ENCODE measurements around the gene ALX4. TPM values are rescaled to one million over a fixed set of nuclear protein-coding genes. Genes with fewer than 3 reads are reported as not detected.

ALX4 gene
- total and polyA plus RNA-seq, 2 donors (not counting 1 experiment from before 2014, with no cell fraction given) = not detected

DNA sequence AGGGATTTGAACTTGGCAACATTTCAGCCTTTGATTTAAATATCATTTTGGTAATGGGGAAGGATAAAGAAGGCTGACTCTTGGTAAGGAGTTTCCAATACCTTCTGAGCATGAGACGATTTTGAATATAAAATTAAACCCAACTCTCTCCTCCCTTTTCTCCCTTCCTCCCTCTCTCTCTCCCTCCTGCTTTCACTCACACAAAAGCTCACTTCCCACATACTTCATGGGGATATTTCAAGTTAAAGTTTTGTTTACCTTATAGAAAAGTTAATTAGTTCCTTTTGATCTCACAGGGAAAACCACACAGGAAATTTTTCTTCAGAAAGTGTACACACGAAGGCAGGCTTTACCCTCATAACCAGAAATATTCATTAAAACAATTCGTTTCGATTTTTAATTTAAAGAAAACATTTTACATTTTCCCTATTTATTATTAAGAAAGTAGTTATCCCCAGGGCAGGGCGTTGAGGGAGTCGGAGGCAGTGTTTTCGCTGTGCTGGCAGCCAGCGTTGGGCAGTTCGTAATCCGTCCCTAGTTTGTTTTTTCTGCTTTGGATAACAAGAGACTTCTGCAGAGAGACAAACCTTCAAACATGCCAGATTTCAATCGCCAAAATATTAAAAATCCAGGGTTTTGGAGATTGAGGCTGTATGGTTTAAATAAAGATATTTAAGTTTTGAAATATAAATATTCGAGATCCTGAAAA is 25.3 kb upstream of the ALX4 start:
- TF ChIP-seq, protein P1, sequence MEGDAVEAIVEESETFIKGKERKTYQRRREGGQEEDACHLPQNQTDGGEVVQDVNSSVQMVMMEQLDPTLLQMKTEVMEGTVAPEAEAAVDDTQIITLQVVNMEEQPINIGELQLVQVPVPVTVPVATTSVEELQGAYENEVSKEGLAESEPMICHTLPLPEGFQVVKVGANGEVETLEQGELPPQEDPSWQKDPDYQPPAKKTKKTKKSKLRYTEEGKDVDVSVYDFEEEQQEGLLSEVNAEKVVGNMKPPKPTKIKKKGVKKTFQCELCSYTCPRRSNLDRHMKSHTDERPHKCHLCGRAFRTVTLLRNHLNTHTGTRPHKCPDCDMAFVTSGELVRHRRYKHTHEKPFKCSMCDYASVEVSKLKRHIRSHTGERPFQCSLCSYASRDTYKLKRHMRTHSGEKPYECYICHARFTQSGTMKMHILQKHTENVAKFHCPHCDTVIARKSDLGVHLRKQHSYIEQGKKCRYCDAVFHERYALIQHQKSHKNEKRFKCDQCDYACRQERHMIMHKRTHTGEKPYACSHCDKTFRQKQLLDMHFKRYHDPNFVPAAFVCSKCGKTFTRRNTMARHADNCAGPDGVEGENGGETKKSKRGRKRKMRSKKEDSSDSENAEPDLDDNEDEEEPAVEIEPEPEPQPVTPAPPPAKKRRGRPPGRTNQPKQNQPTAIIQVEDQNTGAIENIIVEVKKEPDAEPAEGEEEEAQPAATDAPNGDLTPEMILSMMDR (IDR thresholded peaks at IDR 0.05) = no peak
- TF ChIP-seq EZH2 (IDR thresholded peaks at IDR 0.05; ENCODE audit: borderline replicate concordance, insufficient read depth, low read depth, low read length, poor library complexity, severe bottlenecking) = no peak
- ChIA-PET POLR2A (no interaction called here), CTCF (interaction anchor here (1.6 kb wide), 1 partner anchor 10 kb away, joined by 3 read pairs; no protein-coding TSS in a partner anchor)
- ATAC-seq (ENCODE audit: low read depth) (no peak), DNase-seq (no peak)
- Histone ChIP-seq H2AFZ (ENCODE audit: insufficient read depth, low read depth, low read length, poor library complexity, severe bottlenecking) (no peak overlapping the region), H3K9ac (ENCODE audit: low read length) (no peak overlapping the region), H3K27me3 (replicated peaks in 1 of 4; ENCODE audit: control extremely low read depth in 1 of 4, control insufficient read depth in 3 of 4, insufficient read depth in 4 of 4, low read length in 3 of 4) (peaks cover 0 to 48% (median 32%) of the 10 kb centered on the region in 4 experiments), H3K9me3 (ENCODE audit: control extremely low read depth in 1 of 3, control insufficient read depth in 2 of 3, insufficient read depth in 1 of 3, low read length in 2 of 3) (no peaks in the 10 kb centered on the region), H3K4me2 (replicated peaks; ENCODE audit: low read depth, low read length, poor library complexity, severe bottlenecking) (no peak overlapping the region), H3K4me1 (ENCODE audit: control insufficient read depth in 2 of 2, insufficient read depth in 2 of 2, low read length in 2 of 2) (no peaks in the 10 kb centered on the region), H3K36me3 (replicated peaks in 1 of 2; ENCODE audit: control extremely low read depth in 1 of 2, control insufficient read depth in 1 of 2, extremely low read depth in 1 of 2, insufficient read depth in 2 of 2, low read length in 1 of 2) (no peaks in the 10 kb centered on the region), H3K4me3 (ENCODE audit: control extremely low read depth in 1 of 5, extremely low read depth in 1 of 5, insufficient read depth in 1 of 5, low read depth in 2 of 5, low read length in 4 of 5) (no peak overlapping the region), H3K79me2 (ENCODE audit: control insufficient read depth, insufficient read depth, low read length) (no peaks in the 10 kb centered on the region), H3K27ac (ENCODE audit: low read length in 2 of 2) (no peak overlapping the region), H4K20me1 (ENCODE audit: control insufficient read depth, insufficient read depth, low read length, poor library complexity, severe bottlenecking) (no peaks in the 10 kb centered on the region)
- no peak overlapping the region for H3K27ac Mint-ChIP-seq
- WGBS (ENCODE audit: insufficient coverage) = no CpG with 5 or more reads among the region's 12 CpGs
- no peaks in the 10 kb centered on the region for H3K9me3 Mint-ChIP-seq (ENCODE audit: insufficient read depth)
- no peaks in the 10 kb centered on the region for H3K4me1 Mint-ChIP-seq
- no peak overlapping the region for H3K4me3 Mint-ChIP-seq
- intact Hi-C loops (cut with micrococcal nuclease) = no loop called here
- H3K27me3 Mint-ChIP-seq = peaks cover 70% of the 10 kb centered on the region

DNA sequence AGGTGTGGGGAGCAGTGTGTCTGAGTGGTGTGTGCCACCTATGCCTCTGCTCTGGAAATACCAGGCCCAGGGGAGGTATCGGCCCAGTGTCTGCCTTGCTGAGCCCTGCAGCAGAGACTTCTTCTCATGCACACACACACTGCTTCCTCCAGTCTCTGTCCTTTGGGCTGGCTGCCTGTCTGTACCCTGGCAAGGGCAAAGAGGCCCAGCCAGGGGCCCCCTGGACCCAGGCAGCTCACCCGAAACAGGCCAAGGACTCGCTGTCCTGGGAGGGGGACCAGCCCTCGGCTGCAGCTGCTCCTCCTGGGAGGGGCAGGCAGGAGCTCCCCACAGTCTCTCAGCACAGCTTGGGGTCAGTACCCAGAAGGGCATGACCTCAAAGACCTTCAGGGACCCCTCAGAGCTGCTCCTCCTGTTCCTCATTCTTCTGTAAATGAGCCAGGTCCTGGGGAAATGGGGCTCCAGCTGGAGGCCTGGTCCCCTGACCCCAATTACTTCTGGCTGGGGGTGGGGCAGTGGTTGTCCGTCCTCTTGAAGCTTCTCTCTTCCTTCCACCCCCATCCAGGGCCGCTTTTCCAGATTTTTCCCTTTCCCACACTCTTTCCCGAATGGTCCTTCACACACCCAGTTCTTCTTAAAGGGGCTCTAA is 24.5 kb upstream of the ALX4 start:
- peaks cover 0 to 53% (median 32%) of the 10 kb centered on the region in 4 experiments for H3K27me3 ChIP-seq (replicated peaks in 1 of 4; ENCODE audit: control extremely low read depth in 1 of 4, control insufficient read depth in 3 of 4, insufficient read depth in 4 of 4, low read length in 3 of 4)
- DNase-seq = no peak
- H3K4me1 ChIP-seq (ENCODE audit: control insufficient read depth in 2 of 2, insufficient read depth in 2 of 2, low read length in 2 of 2) = no peaks in the 10 kb centered on the region
- no peak overlapping the region for H2AFZ ChIP-seq (ENCODE audit: insufficient read depth, low read depth, low read length, poor library complexity, severe bottlenecking)
- ChIA-PET POLR2A (no interaction called here), CTCF (interaction anchor here (1.6 kb wide), 1 partner anchor 9 kb away, joined by 3 read pairs; no protein-coding TSS in a partner anchor)
- H3K4me3 ChIP-seq (ENCODE audit: control extremely low read depth in 1 of 5, extremely low read depth in 1 of 5, insufficient read depth in 1 of 5, low read depth in 2 of 5, low read length in 4 of 5) = no peak overlapping the region
- H3K27ac ChIP-seq (ENCODE audit: low read length in 2 of 2) = no peak overlapping the region
- H4K20me1 ChIP-seq (ENCODE audit: control insufficient read depth, insufficient read depth, low read length, poor library complexity, severe bottlenecking) = no peaks in the 10 kb centered on the region
- 54% methylated on average over 6 of the region's 7 CpGs for WGBS (ENCODE audit: insufficient coverage)
- H3K9ac ChIP-seq (ENCODE audit: low read length) = no peak overlapping the region
- Mint-ChIP-seq H3K9me3 (ENCODE audit: insufficient read depth) (no peaks in the 10 kb centered on the region), H3K4me3 (no peak overlapping the region), H3K4me1 (no peaks in the 10 kb centered on the region), H3K27me3 (peaks cover 73% of the 10 kb centered on the region), H3K27ac (no peak overlapping the region)
- TF ChIP-seq, protein P1 (IDR thresholded peaks at IDR 0.05) = no peak
- TF ChIP-seq EZH2 (IDR thresholded peaks at IDR 0.05; ENCODE audit: borderline replicate concordance, insufficient read depth, low read depth, low read length, poor library complexity, severe bottlenecking) = no peak
- H3K36me3 ChIP-seq (replicated peaks in 1 of 2; ENCODE audit: control extremely low read depth in 1 of 2, control insufficient read depth in 1 of 2, extremely low read depth in 1 of 2, insufficient read depth in 2 of 2, low read length in 1 of 2) = no peaks in the 10 kb centered on the region
- ATAC-seq (ENCODE audit: low read depth) = no peak
- intact Hi-C loops (cut with micrococcal nuclease) = no loop called here
- H3K79me2 ChIP-seq (ENCODE audit: control insufficient read depth, insufficient read depth, low read length) = no peaks in the 10 kb centered on the region
- peaks cover 0 to 2% (median 0%) of the 10 kb centered on the region in 3 donors for H3K9me3 ChIP-seq (ENCODE audit: control extremely low read depth in 1 of 3, control insufficient read depth in 2 of 3, insufficient read depth in 1 of 3, low read length in 2 of 3)
- no peak overlapping the region for H3K4me2 ChIP-seq (replicated peaks; ENCODE audit: low read depth, low read length, poor library complexity, severe bottlenecking)
